VCaP (cell line): ENCODE measurements around the gene DHX8.

ENCODE experiments used
- H3K27ac ChIP-seq: fragments of 450-650 bp; 2 replicates; pipeline ENCODE4 v1.5.1; 2017
- TF ChIP-seq, protein P1 (sequence below): fragments of 450-650 bp; conservative IDR thresholded peaks from 2 replicates; pipeline ENCODE4 v1.5.1; 2017; ENCODE audit warnings: mild to moderate bottlenecking, moderate library complexity

The DHX8 gene

DNA sequence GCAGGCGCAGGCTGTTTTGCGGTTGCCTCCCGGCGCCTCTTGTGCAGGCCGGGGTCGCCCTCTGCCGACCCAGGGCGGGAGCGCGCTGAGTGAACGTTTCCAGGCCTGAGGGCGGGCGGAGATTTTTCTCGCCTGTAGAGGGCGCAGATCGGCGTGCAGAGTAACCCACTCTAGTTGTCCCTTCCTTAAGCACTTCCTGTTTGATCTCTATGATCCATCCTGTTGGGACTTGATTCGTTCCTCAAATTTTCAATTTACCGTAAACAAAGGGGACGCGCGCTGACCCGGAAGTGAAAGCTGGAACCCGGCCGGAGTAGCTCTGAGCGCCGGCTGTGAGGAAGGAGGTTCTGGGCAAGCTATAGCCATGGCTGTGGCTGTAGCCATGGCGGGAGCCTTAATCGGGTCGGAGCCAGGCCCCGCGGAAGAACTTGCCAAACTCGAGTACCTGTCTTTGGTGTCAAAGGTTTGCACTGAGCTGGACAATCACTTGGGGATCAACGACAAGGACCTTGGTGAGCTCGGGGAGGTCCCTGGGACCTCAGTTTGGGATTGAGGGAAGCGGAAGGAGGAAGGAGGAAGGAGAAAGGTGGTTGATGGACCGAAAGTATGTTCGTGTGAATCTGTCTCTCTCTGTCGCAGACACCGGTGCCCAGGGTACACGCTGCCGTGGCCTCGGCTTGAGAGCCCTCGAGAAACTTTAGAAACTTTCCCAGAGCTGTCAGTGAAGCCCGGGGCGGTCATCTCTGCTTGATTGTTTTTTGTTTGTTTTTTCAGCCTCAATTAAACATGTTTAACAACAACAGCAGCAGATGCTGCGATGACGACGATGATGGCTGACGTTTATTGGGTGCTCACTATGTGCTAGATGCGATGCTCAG is at the start of gene DHX8:
DHX8 (plus strand) TSS at position 302 of the 878 bp plus-strand sequence; CDS start at position 365, 63 bp downstream.
- H3K27ac ChIP-seq = peak within 1 kb of the TSS; percentile 87
- TF ChIP-seq, protein P1, sequence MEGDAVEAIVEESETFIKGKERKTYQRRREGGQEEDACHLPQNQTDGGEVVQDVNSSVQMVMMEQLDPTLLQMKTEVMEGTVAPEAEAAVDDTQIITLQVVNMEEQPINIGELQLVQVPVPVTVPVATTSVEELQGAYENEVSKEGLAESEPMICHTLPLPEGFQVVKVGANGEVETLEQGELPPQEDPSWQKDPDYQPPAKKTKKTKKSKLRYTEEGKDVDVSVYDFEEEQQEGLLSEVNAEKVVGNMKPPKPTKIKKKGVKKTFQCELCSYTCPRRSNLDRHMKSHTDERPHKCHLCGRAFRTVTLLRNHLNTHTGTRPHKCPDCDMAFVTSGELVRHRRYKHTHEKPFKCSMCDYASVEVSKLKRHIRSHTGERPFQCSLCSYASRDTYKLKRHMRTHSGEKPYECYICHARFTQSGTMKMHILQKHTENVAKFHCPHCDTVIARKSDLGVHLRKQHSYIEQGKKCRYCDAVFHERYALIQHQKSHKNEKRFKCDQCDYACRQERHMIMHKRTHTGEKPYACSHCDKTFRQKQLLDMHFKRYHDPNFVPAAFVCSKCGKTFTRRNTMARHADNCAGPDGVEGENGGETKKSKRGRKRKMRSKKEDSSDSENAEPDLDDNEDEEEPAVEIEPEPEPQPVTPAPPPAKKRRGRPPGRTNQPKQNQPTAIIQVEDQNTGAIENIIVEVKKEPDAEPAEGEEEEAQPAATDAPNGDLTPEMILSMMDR = peak; percentile 100

DNA sequence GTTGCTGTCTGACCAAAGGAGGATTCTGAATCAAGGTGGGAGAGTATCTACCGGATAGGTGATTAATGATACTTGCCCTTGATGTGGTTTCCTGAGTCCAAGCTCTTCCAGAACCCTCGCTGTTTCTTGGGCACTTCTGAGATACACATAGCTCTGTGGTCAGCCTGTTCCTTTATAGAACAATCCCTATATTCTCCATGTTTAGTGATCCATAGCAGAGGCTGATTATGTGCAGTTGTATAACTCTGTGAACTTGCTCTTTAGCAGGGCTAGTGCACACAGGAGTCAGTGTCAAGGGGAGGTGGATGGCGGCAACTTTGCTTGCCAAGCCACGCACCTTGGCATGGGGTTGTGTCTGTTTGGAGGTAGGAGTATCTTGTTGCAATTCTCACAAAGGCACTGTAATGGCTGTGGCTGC is 48.9 kb upstream of the DHX8 start:
- no peak overlapping the region for H3K27ac ChIP-seq
- TF ChIP-seq, protein P1 = no peak

DNA sequence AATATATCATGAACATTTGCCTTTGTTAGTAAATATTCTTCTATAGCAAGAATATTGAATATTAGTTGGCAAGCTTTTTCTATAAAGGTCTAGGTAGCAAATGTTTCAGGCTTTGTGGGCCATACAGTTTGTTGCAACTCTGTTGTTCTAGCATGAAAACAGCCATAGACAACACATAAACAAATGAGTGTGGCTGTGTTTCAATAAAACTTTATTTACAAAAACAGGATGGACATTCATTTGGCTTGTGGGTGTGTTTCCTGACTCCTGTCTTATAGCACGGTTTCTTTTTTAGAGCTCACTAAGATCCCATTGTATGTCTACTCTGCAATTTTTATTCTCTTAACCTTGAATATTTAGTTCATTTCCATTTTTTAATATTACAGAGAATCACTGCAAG is 46.0 kb upstream of the DHX8 start:
- TF ChIP-seq, protein P1 = no peak
- no peak overlapping the region for H3K27ac ChIP-seq

DNA sequence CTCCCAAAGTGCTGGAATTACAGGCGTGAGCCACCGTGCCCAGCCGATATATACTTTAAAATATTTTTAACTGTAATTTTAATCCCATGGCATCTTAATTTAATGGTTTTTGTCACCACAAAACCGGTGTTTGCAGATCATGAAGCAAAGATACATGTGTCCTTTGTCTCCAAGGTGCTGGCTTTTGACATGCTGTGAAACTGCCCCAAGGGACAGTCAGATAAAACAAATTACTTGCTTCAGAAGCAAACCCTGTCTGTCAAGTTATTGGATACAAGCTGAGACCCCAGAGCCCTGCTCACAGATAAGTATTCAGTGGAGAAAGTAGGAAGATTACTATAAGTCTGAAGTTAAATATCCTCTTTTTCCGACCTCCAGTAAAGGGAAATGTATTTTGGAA is 45.1 kb upstream of the DHX8 start:
- H3K27ac ChIP-seq = no peak overlapping the region
- TF ChIP-seq, protein P1 = no peak

DNA sequence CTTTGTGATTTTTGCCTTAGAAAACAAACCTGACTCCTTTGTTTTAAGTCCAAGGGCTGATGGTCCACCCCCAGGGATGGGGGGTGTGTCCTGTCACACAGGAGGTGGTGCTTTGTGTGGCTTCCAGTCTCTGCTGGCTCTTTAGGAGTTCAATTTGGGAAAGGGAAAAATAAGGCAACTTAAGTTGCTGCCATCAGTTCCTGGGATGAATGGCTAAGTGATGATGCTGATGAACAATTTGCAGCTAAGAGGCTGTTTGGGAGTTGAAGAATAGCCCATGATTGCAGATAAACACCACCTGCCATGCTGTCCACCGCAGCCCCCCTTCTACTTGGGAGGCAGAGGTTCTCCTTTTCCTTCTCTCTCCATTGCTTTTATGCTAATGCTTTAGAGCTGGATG is 44.7 kb upstream of the DHX8 start:
- TF ChIP-seq, protein P1 = no peak
- no peak overlapping the region for H3K27ac ChIP-seq

DNA sequence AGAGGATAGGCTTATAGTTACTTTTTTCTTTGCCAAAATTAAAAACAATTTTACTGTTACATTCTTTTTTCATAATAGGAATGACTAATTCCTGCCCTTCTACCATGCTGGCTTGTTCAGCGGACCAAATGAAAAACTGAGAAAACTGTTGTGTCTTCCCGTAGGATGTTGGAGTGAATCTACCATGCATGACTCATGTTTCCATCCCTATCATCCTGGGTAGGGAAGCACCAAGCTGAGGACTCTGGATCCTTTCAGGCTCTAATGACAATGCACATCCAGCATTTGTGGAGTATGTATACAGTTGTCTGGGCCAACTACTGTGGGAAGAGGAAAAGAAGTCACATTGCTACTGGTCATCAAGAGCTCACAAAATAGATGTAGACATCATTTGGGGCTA is 41.1 kb upstream of the DHX8 start:
- no peak overlapping the region for H3K27ac ChIP-seq
- TF ChIP-seq, protein P1 = no peak

DNA sequence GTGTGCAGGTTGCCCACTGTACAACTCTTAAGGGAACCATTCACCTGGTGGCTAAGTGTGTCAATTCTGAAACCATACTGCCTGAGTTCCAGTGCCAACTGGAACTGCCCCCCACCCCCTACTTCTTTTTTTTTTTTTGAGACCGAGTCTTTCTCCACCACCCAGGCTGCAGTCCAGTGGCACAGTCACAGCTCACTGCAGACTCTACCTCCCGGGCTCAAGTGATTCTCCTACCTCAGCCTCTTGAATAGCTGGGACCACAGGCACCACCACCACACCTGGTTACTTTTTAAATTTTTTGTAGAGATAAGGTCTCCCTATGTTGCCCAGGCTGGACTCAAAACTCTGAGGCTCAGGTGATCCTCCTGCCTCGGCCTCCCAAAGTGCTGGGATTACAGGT is 40.4 kb upstream of the DHX8 start:
- no peak overlapping the region for H3K27ac ChIP-seq
- TF ChIP-seq, protein P1 = no peak
